Measurements from ENCODE around the gene SHD. TPM values are rescaled to one million over a fixed set of nuclear protein-coding genes. Genes with fewer than 3 reads are reported as not detected.

SHD gene
- not detected in 2 replicates for total RNA-seq

GRCh38 chr19:4278419-4279266, at the start of gene SHD:
SHD (plus strand) TSS chr19:4279266; CDS start chr19:4280064, 798 bp downstream.

GRCh38 chr19:4246767-4247593, 32.1 kb upstream of the SHD start, which contains the start of gene YJU2:
YJU2 (plus strand) TSS chr19:4247080; CDS start chr19:4247147, 67 bp downstream.

GRCh38 chr19:4302243-4302640, 23.2 kb downstream of the SHD start, which contains the start of gene TMIGD2:
TMIGD2 (minus strand) TSS chr19:4302389; CDS start chr19:4302385, 4 bp downstream.

GRCh38 chr19:4304538-4305256, 25.6 kb downstream of the SHD start, which contains the start of gene FSD1:
FSD1 (plus strand) TSS chr19:4304598; CDS start chr19:4304747, 149 bp downstream.

GRCh38 chr19:4338441-4339355, 59.6 kb downstream of the SHD start, which contains the start of gene STAP2:
STAP2 (minus strand) TSS chr19:4338827; CDS start chr19:4338753, 74 bp downstream.

Other genes with a start within 250 kb of the SHD start
- 23.8 and 36.9 TPM in 2 replicates for gene ZBTB7A, start 212.4 kb upstream of the SHD start, total RNA-seq
- 157 and 238 TPM in 2 replicates for gene MAP2K2, start 155.1 kb upstream of the SHD start, total RNA-seq
- gene CREB3L3, start 125.6 kb upstream of the SHD start, total RNA-seq = not detected in 2 replicates
- 26.1 and 40.8 TPM in 2 replicates for gene SIRT6, start 96.7 kb upstream of the SHD start, total RNA-seq
- under 0.01 and 0.51 TPM in 2 replicates for gene ANKRD24, start 96.6 kb upstream of the SHD start, total RNA-seq
- gene EBI3, start 49.7 kb upstream of the SHD start, total RNA-seq = 2.3 and 4.4 TPM in 2 replicates
- 24.2 and 32.1 TPM in 2 replicates for gene YJU2, start 32.2 kb upstream of the SHD start, total RNA-seq
- not detected in 2 replicates for gene TMIGD2, start 23.1 kb downstream of the SHD start, total RNA-seq
- gene FSD1, start 25.3 kb downstream of the SHD start, total RNA-seq = 13.8 and 29.7 TPM in 2 replicates
- gene STAP2, start 59.6 kb downstream of the SHD start, total RNA-seq = 42.7 and 52.2 TPM in 2 replicates
- 6.2 and 11.0 TPM in 2 replicates for gene MPND, start 64.3 kb downstream of the SHD start, total RNA-seq
- gene SH3GL1, start 121.3 kb downstream of the SHD start, total RNA-seq = 99.9 and 101 TPM in 2 replicates
- gene CHAF1A, start 123.4 kb downstream of the SHD start, total RNA-seq = 12.0 and 31.4 TPM in 2 replicates
- 114 and 193 TPM in 2 replicates for gene UBXN6, start 178.5 kb downstream of the SHD start, total RNA-seq
- 66.5 and 69.6 TPM in 2 replicates for gene HDGFL2, start 193.0 kb downstream of the SHD start, total RNA-seq
- gene PLIN4, start 239.2 kb downstream of the SHD start, total RNA-seq = 0.13 TPM in 1 of 2 replicates, not detected in the other